HepG2 (cell line): ENCODE results near the gene SBNO2. TPM values are rescaled to one million over a fixed set of nuclear protein-coding genes. Genes with fewer than 3 reads are reported as not detected.

Source experiments
- AGO1 ChIP-seq: fragments of 200-400 bp; formaldehyde crosslinking; IDR thresholded peaks from 2 replicates; pipeline ENCODE4 v1.6.1; 2017; ENCODE audit warnings: mild to moderate bottlenecking, low read depth, low read length, moderate library complexity; ENCODE audit not compliant: poor library complexity, severe bottlenecking
- AGO2 ChIP-seq: fragments of 200-400 bp; formaldehyde crosslinking; optimal IDR thresholded peaks from 2 replicates; pipeline ENCODE3; 2017; ENCODE audit warnings: mild to moderate bottlenecking, low read depth, low read length, moderate library complexity
- DMAP1 ChIP-seq: IDR thresholded peaks from 2 replicates; pipeline ENCODE4 v1.6.1; 2016
- FOXK1 ChIP-seq: sonication (generic); formaldehyde crosslinking; IDR thresholded peaks from 2 replicates; pipeline ENCODE4 v1.4.0; 2020; ENCODE audit warnings: low read depth, missing genetic modification reagents, borderline replicate concordance
- HNRNPL ChIP-seq: fragments of 200-400 bp; formaldehyde crosslinking; IDR thresholded peaks from 2 replicates; pipeline ENCODE4 v1.6.1; 2017; ENCODE audit warnings: mild to moderate bottlenecking, low read depth, low read length
- HOXA5 ChIP-seq: sonication (generic); formaldehyde crosslinking; IDR thresholded peaks from 2 replicates; pipeline ENCODE4 v1.4.0; 2020; ENCODE audit warnings: missing genetic modification reagents
- KLF13 ChIP-seq: sonication (generic); formaldehyde crosslinking; IDR thresholded peaks from 2 replicates; pipeline ENCODE4 v1.4.0; 2020; ENCODE audit warnings: mild to moderate bottlenecking, missing genetic modification reagents
- MTA3 ChIP-seq: sonication (generic); formaldehyde crosslinking; IDR thresholded peaks from 2 replicates; pipeline ENCODE4 v1.4.0; 2020; ENCODE audit warnings: missing genetic modification reagents
- MTF1 ChIP-seq: sonication (generic); formaldehyde crosslinking; IDR thresholded peaks from 2 replicates; pipeline ENCODE4 v1.5.0; 2020; ENCODE audit warnings: missing genetic modification reagents
- NBN ChIP-seq: fragments of 450-650 bp; conservative IDR thresholded peaks from 2 replicates; pipeline ENCODE4 v1.6.1; 2017
- NFYB ChIP-seq: sonication (generic); formaldehyde crosslinking; IDR thresholded peaks from 2 replicates; pipeline ENCODE4 v1.4.0; 2020; ENCODE audit warnings: missing genetic modification reagents
- NKX3-1 ChIP-seq: sonication (generic); formaldehyde crosslinking; IDR thresholded peaks from 2 replicates; pipeline ENCODE4 v1.5.0; 2020; ENCODE audit warnings: missing genetic modification reagents
- PHF21A ChIP-seq: sonication (generic); formaldehyde crosslinking; IDR thresholded peaks from 2 replicates; pipeline ENCODE4 v1.5.0; 2020; ENCODE audit warnings: mild to moderate bottlenecking, missing genetic modification reagents
- PRPF4 ChIP-seq: fragments of 200-400 bp; formaldehyde crosslinking; IDR thresholded peaks from 2 replicates; pipeline ENCODE4 v1.6.1; 2016; ENCODE audit warnings: low read length, low read depth; ENCODE audit not compliant: poor library complexity, severe bottlenecking
- RAD51 ChIP-seq: fragments of 450-650 bp; IDR thresholded peaks from 2 replicates; pipeline ENCODE4 v1.6.1; 2016; ENCODE audit warnings: borderline replicate concordance
- TBP ChIP-seq: sonication (generic); formaldehyde crosslinking; IDR thresholded peaks from 2 replicates; pipeline ENCODE4 v1.5.0; 2020; ENCODE audit warnings: missing genetic modification reagents
- TBX3 ChIP-seq: fragments of 450-650 bp; IDR thresholded peaks from 2 replicates; pipeline ENCODE4 v1.6.1; 2017; ENCODE audit warnings: antibody characterized with exemption, mild to moderate bottlenecking, inconsistent platforms, borderline replicate concordance
- TEAD2 ChIP-seq: sonication (generic); formaldehyde crosslinking; IDR thresholded peaks from 2 replicates; pipeline ENCODE4 v1.9.0; 2021; ENCODE audit warnings: missing genetic modification reagents
- ZNF232 ChIP-seq: sonication (generic); formaldehyde crosslinking; IDR thresholded peaks from 2 replicates; pipeline ENCODE4 v1.4.0; 2020; ENCODE audit warnings: missing genetic modification reagents, borderline replicate concordance
- ZNF564 ChIP-seq: sonication (generic); formaldehyde crosslinking; IDR thresholded peaks from 2 replicates; pipeline ENCODE4 v1.8.1; 2023; ENCODE audit warnings: mild to moderate bottlenecking, missing genetic modification reagents
- ZNF841 ChIP-seq: sonication (generic); formaldehyde crosslinking; IDR thresholded peaks from 2 replicates; pipeline ENCODE4 v1.8.1; 2023; ENCODE audit warnings: missing genetic modification reagents, borderline replicate concordance
- ZSCAN21 ChIP-seq: sonication (generic); formaldehyde crosslinking; IDR thresholded peaks from 2 replicates; pipeline ENCODE4 v1.8.0; 2022; ENCODE audit warnings: mild to moderate bottlenecking, missing genetic modification reagents, moderate library complexity, borderline replicate concordance
- polyA plus RNA-seq, 8 experiments: library from polyadenylated mRNA; depleted of rRNA in 3 of 8; stranded (reverse) in 7 of 8; unstranded in 1 of 8; fragments of >200 nt; fragmentation: Illumina TruSeq in 4 of 8; extraction: Trizol in 4 of 8; gene quantifications; 2 replicates each; pipeline versions ENCODE4 v1.2.1 to v1.2.3, GENCODE V29; 2011 to 2016; ENCODE audit warnings: low read depth in 4 of 8, missing spikeins in 1 of 8, mixed read lengths in 1 of 8; ENCODE audit not compliant: insufficient read depth in 1 of 8
- total RNA-seq, 5 experiments: library from RNA; depleted of rRNA; stranded (reverse); fragments of >200 nt; fragmentation: Illumina TruSeq; extraction: Trizol; gene quantifications; 2 replicates each; pipeline ENCODE4 v1.2.3, GENCODE V29; 2016; ENCODE audit warnings: low read depth in 1 of 5
- TF ChIP-seq, protein P1 (sequence below): sonication (generic); formaldehyde crosslinking; IDR thresholded peaks from 2 replicates; pipeline ENCODE4 v1.5.0; 2020; ENCODE audit warnings: missing genetic modification reagents
- TF ChIP-seq, protein P2 (sequence below): sonication (generic); formaldehyde crosslinking; conservative IDR thresholded peaks from 2 replicates; pipeline ENCODE4 v1.8.0; 2022; ENCODE audit warnings: missing genetic modification reagents
- TF ChIP-seq, protein P3 (sequence below): sonication (generic); formaldehyde crosslinking; IDR thresholded peaks from 2 replicates; pipeline ENCODE4 v1.9.0; 2021; ENCODE audit warnings: missing genetic modification reagents, mild to moderate bottlenecking, borderline replicate concordance
- TF ChIP-seq, protein P4 (sequence below): sonication (generic); formaldehyde crosslinking; IDR thresholded peaks from 2 replicates; pipeline ENCODE4 v1.8.1; 2022; ENCODE audit warnings: mild to moderate bottlenecking, missing genetic modification reagents

Gene SBNO2
- total and polyA plus RNA-seq, 2 of the 13 experiments (the other 11 are each of a cell fraction or from before 2014, with no cell fraction given): 8.6 to 10.4 TPM

DNA sequence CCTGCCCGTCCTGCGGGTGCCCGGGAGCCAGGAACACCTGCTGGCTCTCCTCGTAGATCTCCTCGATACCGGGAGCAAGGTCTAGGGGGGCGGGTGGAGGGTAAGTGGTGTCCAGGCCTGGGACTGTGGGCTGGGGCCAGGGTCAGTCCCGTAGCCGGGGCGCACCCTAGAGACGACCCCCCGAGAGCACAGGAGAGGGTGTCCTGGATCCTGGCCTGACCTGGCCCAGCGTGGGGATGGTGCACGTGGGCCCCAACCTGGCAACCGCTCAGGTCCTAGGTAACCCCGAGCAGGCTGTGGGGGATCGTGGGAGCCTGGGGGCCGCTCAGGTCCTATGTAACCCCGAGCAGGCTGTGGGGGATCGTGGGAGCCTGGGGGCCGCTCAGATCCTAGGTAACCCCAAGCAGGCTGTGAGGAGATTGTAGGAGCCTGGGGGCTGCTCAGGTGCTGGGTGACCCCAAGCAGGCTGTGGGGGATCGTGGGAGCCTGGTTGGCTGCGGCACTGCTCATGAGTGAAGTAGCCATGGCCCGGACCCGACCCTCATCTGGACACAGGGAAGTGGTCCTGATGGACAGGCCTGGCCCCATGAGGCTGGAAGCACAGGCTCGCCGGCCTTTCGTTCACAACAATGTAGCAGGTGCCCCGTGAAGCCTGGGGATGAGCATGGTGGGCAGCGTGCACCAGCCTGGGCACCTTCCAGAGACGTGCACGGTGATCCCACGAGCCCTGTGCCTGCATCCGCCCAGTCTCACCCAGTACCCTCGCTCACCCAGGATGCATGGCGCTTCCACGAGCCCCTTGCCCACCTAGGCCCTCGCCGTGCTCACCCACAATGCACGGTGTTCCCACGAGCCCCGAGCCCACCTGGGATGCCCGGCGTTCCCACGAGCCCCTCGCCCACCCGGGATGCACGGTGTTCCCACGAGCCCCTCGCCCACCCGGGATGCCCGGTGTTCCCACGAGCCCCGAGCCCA lies 64.1 kb downstream of the SBNO2 start (continued):
- TF ChIP-seq AGO1: peak; percentile 58
- TF ChIP-seq HOXA5: no peak
- TF ChIP-seq, protein P1, sequence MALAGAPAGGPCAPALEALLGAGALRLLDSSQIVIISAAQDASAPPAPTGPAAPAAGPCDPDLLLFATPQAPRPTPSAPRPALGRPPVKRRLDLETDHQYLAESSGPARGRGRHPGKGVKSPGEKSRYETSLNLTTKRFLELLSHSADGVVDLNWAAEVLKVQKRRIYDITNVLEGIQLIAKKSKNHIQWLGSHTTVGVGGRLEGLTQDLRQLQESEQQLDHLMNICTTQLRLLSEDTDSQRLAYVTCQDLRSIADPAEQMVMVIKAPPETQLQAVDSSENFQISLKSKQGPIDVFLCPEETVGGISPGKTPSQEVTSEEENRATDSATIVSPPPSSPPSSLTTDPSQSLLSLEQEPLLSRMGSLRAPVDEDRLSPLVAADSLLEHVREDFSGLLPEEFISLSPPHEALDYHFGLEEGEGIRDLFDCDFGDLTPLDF (CRISPR knock-in tag): no peak
- TF ChIP-seq MTA3 (CRISPR knock-in tag): no peak
- no peak for TF ChIP-seq NBN
- TF ChIP-seq, protein P2, sequence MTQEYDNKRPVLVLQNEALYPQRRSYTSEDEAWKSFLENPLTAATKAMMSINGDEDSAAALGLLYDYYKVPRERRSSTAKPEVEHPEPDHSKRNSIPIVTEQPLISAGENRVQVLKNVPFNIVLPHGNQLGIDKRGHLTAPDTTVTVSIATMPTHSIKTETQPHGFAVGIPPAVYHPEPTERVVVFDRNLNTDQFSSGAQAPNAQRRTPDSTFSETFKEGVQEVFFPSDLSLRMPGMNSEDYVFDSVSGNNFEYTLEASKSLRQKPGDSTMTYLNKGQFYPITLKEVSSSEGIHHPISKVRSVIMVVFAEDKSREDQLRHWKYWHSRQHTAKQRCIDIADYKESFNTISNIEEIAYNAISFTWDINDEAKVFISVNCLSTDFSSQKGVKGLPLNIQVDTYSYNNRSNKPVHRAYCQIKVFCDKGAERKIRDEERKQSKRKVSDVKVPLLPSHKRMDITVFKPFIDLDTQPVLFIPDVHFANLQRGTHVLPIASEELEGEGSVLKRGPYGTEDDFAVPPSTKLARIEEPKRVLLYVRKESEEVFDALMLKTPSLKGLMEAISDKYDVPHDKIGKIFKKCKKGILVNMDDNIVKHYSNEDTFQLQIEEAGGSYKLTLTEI (CRISPR knock-in tag): no peak
- TF ChIP-seq FOXK1 (CRISPR knock-in tag): no peak
- no peak for TF ChIP-seq PHF21A (CRISPR knock-in tag)
- no peak for TF ChIP-seq PRPF4
- no peak for TF ChIP-seq MTF1 (CRISPR knock-in tag)
- TF ChIP-seq TBX3: no peak
- no peak for TF ChIP-seq ZNF564 (CRISPR knock-in tag)
- no peak for TF ChIP-seq DMAP1 (CRISPR knock-in tag)
- TF ChIP-seq NKX3-1 (CRISPR knock-in tag): no peak
- TF ChIP-seq, protein P3, sequence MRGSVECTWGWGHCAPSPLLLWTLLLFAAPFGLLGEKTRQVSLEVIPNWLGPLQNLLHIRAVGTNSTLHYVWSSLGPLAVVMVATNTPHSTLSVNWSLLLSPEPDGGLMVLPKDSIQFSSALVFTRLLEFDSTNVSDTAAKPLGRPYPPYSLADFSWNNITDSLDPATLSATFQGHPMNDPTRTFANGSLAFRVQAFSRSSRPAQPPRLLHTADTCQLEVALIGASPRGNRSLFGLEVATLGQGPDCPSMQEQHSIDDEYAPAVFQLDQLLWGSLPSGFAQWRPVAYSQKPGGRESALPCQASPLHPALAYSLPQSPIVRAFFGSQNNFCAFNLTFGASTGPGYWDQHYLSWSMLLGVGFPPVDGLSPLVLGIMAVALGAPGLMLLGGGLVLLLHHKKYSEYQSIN (CRISPR knock-in tag): no peak
- no peak for TF ChIP-seq ZNF841
- peak; percentile 66 for TF ChIP-seq AGO2
- no peak for TF ChIP-seq RAD51
- TF ChIP-seq ZSCAN21 (CRISPR knock-in tag): no peak
- 0 out of 2 replicates have a peak, but pooled peaks have one; percentile 56 for TF ChIP-seq HNRNPL
- TF ChIP-seq ZNF232: no peak
- no peak for TF ChIP-seq TEAD2 (CRISPR knock-in tag)
- TF ChIP-seq NFYB: no peak
- TF ChIP-seq, protein P4, sequence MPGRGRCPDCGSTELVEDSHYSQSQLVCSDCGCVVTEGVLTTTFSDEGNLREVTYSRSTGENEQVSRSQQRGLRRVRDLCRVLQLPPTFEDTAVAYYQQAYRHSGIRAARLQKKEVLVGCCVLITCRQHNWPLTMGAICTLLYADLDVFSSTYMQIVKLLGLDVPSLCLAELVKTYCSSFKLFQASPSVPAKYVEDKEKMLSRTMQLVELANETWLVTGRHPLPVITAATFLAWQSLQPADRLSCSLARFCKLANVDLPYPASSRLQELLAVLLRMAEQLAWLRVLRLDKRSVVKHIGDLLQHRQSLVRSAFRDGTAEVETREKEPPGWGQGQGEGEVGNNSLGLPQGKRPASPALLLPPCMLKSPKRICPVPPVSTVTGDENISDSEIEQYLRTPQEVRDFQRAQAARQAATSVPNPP: no peak
- TF ChIP-seq KLF13: no peak
- no peak for TF ChIP-seq TBP
